GM13977 (cell line): ENCODE results near the gene CEP128.

ENCODE experiments used
- DNase-seq: peaks from one replicate; pipeline ENCODE4 v3.0.0; 2012; ENCODE audit warnings: low spot score
- in situ Hi-C: fragments of 300-500 bp; cut with MboI; formaldehyde crosslinking; loops from one replicate; pipeline ENCODE4 v1.12.0; 2022; ENCODE audit warnings: low sequenced_read_pairs, low pct_unique_long_range_greater_than_20kb, mixed read lengths, inconsistent platforms; ENCODE audit not compliant: unreplicated experiment
- TF ChIP-seq, protein P1 (sequence below): IDR thresholded peaks from 2 replicates; pipeline ENCODE4 v1.5.1; 2012; ENCODE audit warnings: mild to moderate bottlenecking, control low read depth; ENCODE audit not compliant: insufficient read depth; ENCODE audit errors: extremely low read depth, missing control alignments

Gene CEP128

DNA sequence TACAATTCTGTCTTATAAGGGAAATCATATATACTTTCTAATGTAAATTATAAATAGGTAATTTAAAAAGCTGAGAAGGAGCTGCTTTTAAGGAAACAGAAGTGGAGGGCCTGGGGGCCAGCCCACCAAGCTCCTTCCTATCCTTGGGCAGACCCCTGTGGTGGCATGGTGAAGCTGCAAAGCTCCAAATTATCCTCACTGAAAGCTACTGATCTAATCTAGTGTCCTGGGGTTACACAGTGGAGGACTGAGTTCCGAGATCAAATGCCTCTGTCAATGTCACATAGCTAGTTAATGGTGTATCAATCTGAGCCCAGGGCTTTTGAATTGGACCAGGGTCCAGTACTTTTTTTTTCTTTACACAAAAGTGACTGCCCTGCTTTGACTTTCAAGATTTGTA lies 355.4 kb downstream of the CEP128 start:
- in situ Hi-C loops = no loop called here
- no peak for DNase-seq
- TF ChIP-seq, protein P1, sequence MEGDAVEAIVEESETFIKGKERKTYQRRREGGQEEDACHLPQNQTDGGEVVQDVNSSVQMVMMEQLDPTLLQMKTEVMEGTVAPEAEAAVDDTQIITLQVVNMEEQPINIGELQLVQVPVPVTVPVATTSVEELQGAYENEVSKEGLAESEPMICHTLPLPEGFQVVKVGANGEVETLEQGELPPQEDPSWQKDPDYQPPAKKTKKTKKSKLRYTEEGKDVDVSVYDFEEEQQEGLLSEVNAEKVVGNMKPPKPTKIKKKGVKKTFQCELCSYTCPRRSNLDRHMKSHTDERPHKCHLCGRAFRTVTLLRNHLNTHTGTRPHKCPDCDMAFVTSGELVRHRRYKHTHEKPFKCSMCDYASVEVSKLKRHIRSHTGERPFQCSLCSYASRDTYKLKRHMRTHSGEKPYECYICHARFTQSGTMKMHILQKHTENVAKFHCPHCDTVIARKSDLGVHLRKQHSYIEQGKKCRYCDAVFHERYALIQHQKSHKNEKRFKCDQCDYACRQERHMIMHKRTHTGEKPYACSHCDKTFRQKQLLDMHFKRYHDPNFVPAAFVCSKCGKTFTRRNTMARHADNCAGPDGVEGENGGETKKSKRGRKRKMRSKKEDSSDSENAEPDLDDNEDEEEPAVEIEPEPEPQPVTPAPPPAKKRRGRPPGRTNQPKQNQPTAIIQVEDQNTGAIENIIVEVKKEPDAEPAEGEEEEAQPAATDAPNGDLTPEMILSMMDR = no peak

DNA sequence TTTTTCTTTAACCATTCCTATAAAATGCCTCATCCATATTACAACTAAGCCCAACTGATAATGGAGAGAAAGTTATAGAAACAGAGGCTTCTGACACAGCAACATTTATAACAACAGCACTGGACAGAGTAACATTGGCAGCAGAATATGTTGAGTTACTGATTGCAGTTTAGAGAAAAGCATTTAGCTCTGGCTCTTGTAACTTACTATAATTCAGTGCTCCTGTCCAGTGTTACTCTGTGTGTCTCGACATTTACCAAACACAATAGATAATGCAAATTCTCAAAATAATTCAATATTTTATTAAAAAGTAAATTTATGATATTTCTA lies 356.1 kb downstream of the CEP128 start:
- TF ChIP-seq, protein P1 = no peak
- DNase-seq = no peak
- in situ Hi-C loops = no loop called here

DNA sequence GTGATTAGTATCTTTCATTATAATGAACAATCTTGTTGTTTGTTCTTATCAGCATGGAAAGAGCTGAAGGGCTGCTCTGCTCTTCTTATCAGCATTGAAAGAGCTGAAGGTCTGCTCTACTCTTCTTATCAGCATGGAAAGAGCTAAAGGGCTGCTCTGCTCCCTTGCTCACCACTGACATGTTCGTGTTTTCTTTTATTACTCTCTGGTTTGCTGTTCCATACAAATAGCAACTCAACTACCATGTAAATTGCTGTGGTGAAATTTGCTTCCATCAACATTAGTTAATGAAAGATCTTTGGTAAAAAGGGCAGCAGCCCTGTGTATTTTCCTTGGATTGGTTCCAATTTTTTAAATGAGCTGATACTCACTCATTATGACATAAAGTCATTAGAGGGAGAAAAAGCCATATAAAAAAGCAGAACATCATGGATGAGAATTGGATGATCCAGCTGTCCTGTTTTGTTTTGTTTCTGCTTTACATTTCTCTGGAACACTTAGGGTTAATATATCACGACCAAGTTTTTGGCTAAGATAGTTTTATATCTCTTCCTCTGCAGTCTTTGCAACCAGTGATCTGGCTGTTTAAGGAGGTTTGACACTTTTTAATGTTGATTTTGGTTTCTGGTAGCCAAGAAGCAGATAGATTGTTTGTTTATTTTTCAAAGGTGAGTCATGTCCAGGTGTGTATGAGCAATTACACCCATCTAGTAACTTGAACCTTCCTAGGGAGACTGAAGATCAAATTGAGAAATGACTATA lies 356.6 kb downstream of the CEP128 start:
- TF ChIP-seq, protein P1 = no peak
- in situ Hi-C loops = no loop called here
- DNase-seq = no peak

DNA sequence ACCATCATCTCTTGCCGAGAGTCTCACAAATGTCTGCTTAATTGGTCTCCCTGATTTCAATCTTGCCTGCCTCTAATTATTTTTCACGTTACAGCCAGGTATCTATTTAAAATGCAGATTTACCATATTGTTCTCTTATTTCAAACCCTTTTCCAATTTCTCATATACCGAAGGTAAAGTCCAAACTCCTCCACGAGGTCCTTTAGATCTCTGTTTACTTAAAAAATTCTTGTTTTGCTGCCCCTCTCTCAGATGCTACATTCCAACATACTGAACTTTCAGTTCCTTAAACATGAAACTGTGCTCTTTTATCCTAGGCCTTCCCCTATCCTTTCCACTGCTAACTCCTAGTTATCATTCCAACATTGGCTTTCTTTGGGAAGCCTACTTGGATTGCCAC lies 363.9 kb downstream of the CEP128 start:
- DNase-seq = no peak
- TF ChIP-seq, protein P1 = no peak
- in situ Hi-C loops = no loop called here

GRCh38 chr14:80576401-80576800 lies 365.1 kb downstream of the CEP128 start:
- TF ChIP-seq, protein P1 = no peak
- in situ Hi-C loops = no loop called here
- DNase-seq = no peak

DNA sequence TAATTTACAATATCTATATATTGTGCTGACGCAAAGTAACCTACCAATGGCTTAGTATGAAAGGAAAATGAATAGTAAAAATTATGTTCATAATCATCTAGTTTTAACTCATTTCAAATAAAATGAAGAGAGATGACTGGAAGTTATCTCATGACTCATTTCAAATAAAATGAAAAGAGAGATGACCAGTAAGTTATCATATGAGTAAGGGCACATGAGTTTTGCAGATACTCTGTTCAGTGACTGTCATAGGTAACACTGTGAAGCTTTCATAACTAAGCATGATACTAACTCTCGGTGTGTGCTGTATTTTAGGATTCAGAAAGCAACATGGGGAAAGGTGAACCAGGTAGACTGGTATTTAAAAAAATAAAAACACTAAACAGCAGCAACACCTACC lies 365.8 kb downstream of the CEP128 start:
- in situ Hi-C loops = no loop called here
- TF ChIP-seq, protein P1 = no peak
- DNase-seq = no peak
